ENCODE measurements around the gene SLC9B2. TPM values are rescaled to one million over a fixed set of nuclear protein-coding genes. Genes with fewer than 3 reads are reported as not detected.

The SLC9B2 gene
- total RNA-seq, 2 experiments from 2014 or later, result 35.6 to 40.2 TPM

DNA sequence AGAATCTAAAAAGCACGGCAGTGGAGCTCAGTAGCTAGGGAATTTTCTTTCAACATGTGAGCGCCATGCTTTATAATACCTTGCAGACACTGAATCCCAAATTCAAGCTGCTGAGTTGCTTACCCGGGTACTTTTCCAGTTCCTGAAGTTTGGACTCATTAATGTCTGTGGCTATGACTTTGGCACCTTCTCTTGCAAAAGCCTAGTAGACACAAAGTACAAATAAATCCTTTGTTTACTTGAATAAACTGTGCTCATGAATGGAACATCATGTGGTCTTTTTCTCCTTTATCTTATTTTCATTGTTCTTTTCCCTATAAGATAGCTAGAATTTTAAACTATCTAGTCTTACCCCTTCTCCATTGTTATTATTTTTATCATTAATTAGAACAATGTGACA lies 18.5 kb upstream of the SLC9B2 start:
- Mint-ChIP-seq H3K27me3 (no peaks in the 10 kb centered on the region), H3K27ac (no peak overlapping the region), H3K4me1 (ENCODE audit: low read depth) (peaks cover 39% of the 10 kb centered on the region), H3K4me3 (no peak overlapping the region), H3K36me3 (ENCODE audit: low read depth) (no peaks in the 10 kb centered on the region), H3K9me3 (no peaks in the 10 kb centered on the region)
- ATAC-seq (no peak), DNase-seq (no peak)
- ChIA-PET POLR2A (interaction anchor here (1.5 to 1.6 kb wide), 2 partner anchors 18 to 20 kb away, joined by 4 read pairs; no protein-coding TSS in a partner anchor), CTCF (interaction anchor here (0.8 to 7.5 kb wide), 7 partner anchors 14 to 665 kb away, joined by 3 to 71 read pairs (median 8); partner anchors contain the start of gene SLC9B2)
- no peak for TF ChIP-seq CTCF (IDR thresholded peaks at IDR 0.05)
- intact Hi-C loops (cut with micrococcal nuclease), result loop anchor here (5.0 to 10.0 kb wide), 2 partner anchors 473 to 660 kb away; no protein-coding TSS in a partner anchor

DNA sequence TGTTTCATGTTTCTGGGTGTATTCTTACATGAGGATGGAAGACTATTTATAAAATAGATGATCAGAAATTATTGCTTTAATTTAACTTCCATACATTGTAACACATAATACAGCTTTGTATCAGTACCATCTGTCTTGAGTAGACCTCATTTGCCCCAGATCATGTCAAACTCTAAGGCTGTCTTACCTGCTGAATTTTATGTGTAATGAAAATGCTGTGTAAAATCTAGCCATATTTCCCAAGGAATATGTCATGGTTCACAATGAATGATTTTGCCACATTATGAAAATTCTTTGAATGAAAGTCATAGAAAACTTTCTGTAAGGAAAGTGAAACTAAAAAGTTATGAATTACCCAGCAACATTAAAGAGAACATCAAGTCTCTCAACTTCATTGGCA lies 15.7 kb upstream of the SLC9B2 start:
- no peaks in the 10 kb centered on the region for H3K27me3 Mint-ChIP-seq
- no peaks in the 10 kb centered on the region for H3K9me3 Mint-ChIP-seq
- CTCF ChIA-PET, result interaction anchor here (0.6 to 7.5 kb wide), 17 partner anchors 8 to 661 kb away, joined by 3 to 78 read pairs (median 5); partner anchors contain the start of genes BDH2 and SLC9B2
- ATAC-seq, result no peak
- H3K4me1 Mint-ChIP-seq (ENCODE audit: low read depth), result peaks cover 21% of the 10 kb centered on the region
- intact Hi-C loops (cut with micrococcal nuclease), result loop anchor here (5.0 to 10.0 kb wide), 2 partner anchors 45 to 657 kb away; no protein-coding TSS in a partner anchor
- no peak for DNase-seq
- POLR2A ChIA-PET, result interaction anchor here (1.2 to 1.5 kb wide), 2 partner anchors 12 to 15 kb away, joined by 3 read pairs; partner anchors contain the start of gene SLC9B2
- H3K27ac Mint-ChIP-seq, result peak overlapping the region; percentile 53
- H3K4me3 Mint-ChIP-seq, result peak overlapping the region; percentile 6
- no peak for TF ChIP-seq CTCF (IDR thresholded peaks at IDR 0.05)
- H3K36me3 Mint-ChIP-seq (ENCODE audit: low read depth), result peaks cover 2% of the 10 kb centered on the region

- intact Hi-C loops (cut with micrococcal nuclease), result loop anchor here (5.0 to 10.0 kb wide), 2 partner anchors 44 to 657 kb away; no protein-coding TSS in a partner anchor
- peaks cover 2% of the 10 kb centered on the region for H3K36me3 Mint-ChIP-seq (ENCODE audit: low read depth)
- H3K27me3 Mint-ChIP-seq, result no peaks in the 10 kb centered on the region
- TF ChIP-seq CTCF (IDR thresholded peaks at IDR 0.05), result peak; percentile 79
- ChIA-PET CTCF (interaction anchor here (0.6 to 7.5 kb wide), 26 partner anchors 9 to 661 kb away, joined by 3 to 78 read pairs (median 4); partner anchors contain the start of genes BDH2 and SLC9B2), POLR2A (interaction anchor here (1.2 to 1.8 kb wide), 3 partner anchors 12 to 16 kb away, joined by 3 to 4 read pairs (median 3); partner anchors contain the start of gene SLC9B2)
- ATAC-seq (peak; percentile 78), DNase-seq (peak; percentile 61)
- H3K27ac Mint-ChIP-seq, result peak overlapping the region; percentile 53
- H3K4me1 Mint-ChIP-seq (ENCODE audit: low read depth), result peaks cover 17% of the 10 kb centered on the region
- H3K9me3 Mint-ChIP-seq, result no peaks in the 10 kb centered on the region
- no peak overlapping the region for H3K4me3 Mint-ChIP-seq
These were observed 15.2 kb upstream of the SLC9B2 start for GRCh38 chr4:103091601-103092223.

DNA sequence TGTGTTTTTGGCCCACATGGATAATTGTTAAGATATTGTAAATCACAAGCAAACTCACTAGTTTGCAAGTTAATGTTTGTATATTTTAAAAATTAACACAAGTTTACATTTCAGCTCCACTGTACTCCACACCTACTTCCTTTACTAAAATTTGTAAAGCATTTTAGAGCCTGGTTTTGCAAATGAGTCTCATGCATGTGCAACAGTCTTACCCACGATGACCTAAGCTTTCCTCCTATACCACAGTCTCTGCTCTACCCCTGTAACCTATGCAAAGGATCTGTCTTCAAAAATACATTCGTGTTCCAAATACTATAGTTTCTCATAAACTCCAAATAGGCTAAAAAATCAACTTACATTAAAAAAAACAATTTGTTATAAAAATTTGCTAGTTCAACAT lies 12.9 kb upstream of the SLC9B2 start:
- DNase-seq, result no peak

More for the DNA sequence above, 12.9 kb upstream of the SLC9B2 start:
- Mint-ChIP-seq H3K36me3 (ENCODE audit: low read depth) (peaks cover 2% of the 10 kb centered on the region), H3K4me3 (no peak overlapping the region), H3K27me3 (no peaks in the 10 kb centered on the region), H3K4me1 (ENCODE audit: low read depth) (peaks cover 16% of the 10 kb centered on the region), H3K27ac (no peak overlapping the region), H3K9me3 (no peaks in the 10 kb centered on the region)
- ChIA-PET POLR2A (no interaction called here), CTCF (interaction anchor here (1.0 to 7.5 kb wide), 6 partner anchors 9 to 469 kb away, joined by 3 to 78 read pairs (median 23); partner anchors contain the start of genes BDH2 and SLC9B2)
- no peak for ATAC-seq
- no peak for TF ChIP-seq CTCF (IDR thresholded peaks at IDR 0.05)
- intact Hi-C loops (cut with micrococcal nuclease), result no loop called here

All from activated CD8-positive, alpha-beta T cell treated with anti-CD3 and anti-CD28 coated beads for 36 hours (primary cell).